ENCODE measurements around the gene HDAC9.

The HDAC9 gene

DNA sequence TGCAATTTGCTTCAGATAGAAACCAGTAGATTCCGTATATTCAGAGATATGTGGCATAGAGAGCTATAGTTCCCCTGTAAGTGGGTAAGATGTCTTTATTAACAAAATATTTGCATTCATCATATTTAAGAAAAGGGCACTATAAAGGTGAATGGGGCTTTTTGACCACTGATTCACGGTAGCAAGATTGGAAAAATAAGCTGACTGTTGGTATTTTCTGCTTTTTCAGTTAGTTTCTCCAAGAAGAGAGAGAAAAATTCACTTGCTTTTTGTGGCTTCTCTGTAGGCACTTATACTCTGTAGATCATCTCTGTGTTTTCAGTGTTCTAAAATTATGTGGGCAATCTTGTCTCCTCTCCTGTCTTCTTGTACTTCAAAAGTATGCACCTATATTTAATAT lies 376.8 kb downstream of the HDAC9 start:
- Histone ChIP-seq H3K27me3 (ENCODE audit: insufficient read depth, low read length, poor library complexity) (no peaks in the 10 kb centered on the region), H3K27ac (ENCODE audit: low read length) (no peak overlapping the region), H4K20me1 (ENCODE audit: insufficient read depth, low read length) (no peaks in the 10 kb centered on the region), H3K36me3 (ENCODE audit: insufficient read depth, low read length) (no peaks in the 10 kb centered on the region), H3K9me3 (ENCODE audit: insufficient read depth, low read length, severe bottlenecking) (no peaks in the 10 kb centered on the region), H3K4me1 (ENCODE audit: insufficient read depth, low read length) (no peaks in the 10 kb centered on the region), H2AFZ (ENCODE audit: low read depth, low read length) (no peak overlapping the region), H3K79me2 (ENCODE audit: insufficient read depth, low read length) (no peaks in the 10 kb centered on the region), H3K9ac (ENCODE audit: low read depth, low read length) (no peak overlapping the region), H3K4me3 (ENCODE audit: low read depth in 1 of 2, low read length in 2 of 2) (no peak overlapping the region), H3K4me2 (ENCODE audit: insufficient read depth, low read length) (no peak overlapping the region)
- TF ChIP-seq CTCF (IDR thresholded peaks at IDR 0.05; ENCODE audit: borderline replicate concordance, extremely low read depth, low read length, poor library complexity, severe bottlenecking) (no peak), EZH2 (IDR thresholded peaks at IDR 0.05; ENCODE audit: borderline replicate concordance, low read depth, low read length, severe bottlenecking) (no peak)
- DNase-seq (no peak), ATAC-seq (ENCODE audit: insufficient read depth, low read depth) (no peak)

GRCh38 chr7:18873734-18874336 lies 378.3 kb downstream of the HDAC9 start:
- Histone ChIP-seq H3K9ac (ENCODE audit: low read depth, low read length) (no peak overlapping the region), H3K4me3 (ENCODE audit: low read depth in 1 of 2, low read length in 2 of 2) (no peak overlapping the region), H3K79me2 (ENCODE audit: insufficient read depth, low read length) (no peaks in the 10 kb centered on the region), H3K27me3 (ENCODE audit: insufficient read depth, low read length, poor library complexity) (no peaks in the 10 kb centered on the region), H3K4me1 (ENCODE audit: insufficient read depth, low read length) (no peaks in the 10 kb centered on the region), H3K27ac (ENCODE audit: low read length) (no peak overlapping the region), H3K9me3 (ENCODE audit: insufficient read depth, low read length, severe bottlenecking) (no peaks in the 10 kb centered on the region), H3K4me2 (ENCODE audit: insufficient read depth, low read length) (no peak overlapping the region), H4K20me1 (ENCODE audit: insufficient read depth, low read length) (no peaks in the 10 kb centered on the region), H3K36me3 (ENCODE audit: insufficient read depth, low read length) (no peaks in the 10 kb centered on the region), H2AFZ (ENCODE audit: low read depth, low read length) (no peak overlapping the region)
- no peak for TF ChIP-seq EZH2 (IDR thresholded peaks at IDR 0.05; ENCODE audit: borderline replicate concordance, low read depth, low read length, severe bottlenecking)
- TF ChIP-seq CTCF (IDR thresholded peaks at IDR 0.05; ENCODE audit: borderline replicate concordance, extremely low read depth, low read length, poor library complexity, severe bottlenecking): no peak
- DNase-seq (no peak), ATAC-seq (ENCODE audit: insufficient read depth, low read depth) (no peak)

- Histone ChIP-seq H3K79me2 (ENCODE audit: insufficient read depth, low read length) (no peaks in the 10 kb centered on the region), H3K4me1 (ENCODE audit: insufficient read depth, low read length) (no peaks in the 10 kb centered on the region), H3K9ac (ENCODE audit: low read depth, low read length) (no peak overlapping the region), H3K4me2 (ENCODE audit: insufficient read depth, low read length) (no peak overlapping the region), H3K4me3 (ENCODE audit: low read depth in 1 of 2, low read length in 2 of 2) (no peak overlapping the region), H3K27me3 (ENCODE audit: insufficient read depth, low read length, poor library complexity) (no peaks in the 10 kb centered on the region), H3K27ac (ENCODE audit: low read length) (no peak overlapping the region), H3K9me3 (ENCODE audit: insufficient read depth, low read length, severe bottlenecking) (no peaks in the 10 kb centered on the region), H3K36me3 (ENCODE audit: insufficient read depth, low read length) (no peaks in the 10 kb centered on the region), H2AFZ (ENCODE audit: low read depth, low read length) (no peak overlapping the region), H4K20me1 (ENCODE audit: insufficient read depth, low read length) (no peaks in the 10 kb centered on the region)
- DNase-seq (no peak), ATAC-seq (ENCODE audit: insufficient read depth, low read depth) (no peak)
- TF ChIP-seq CTCF (IDR thresholded peaks at IDR 0.05; ENCODE audit: borderline replicate concordance, extremely low read depth, low read length, poor library complexity, severe bottlenecking) (no peak), EZH2 (IDR thresholded peaks at IDR 0.05; ENCODE audit: borderline replicate concordance, low read depth, low read length, severe bottlenecking) (no peak)
Measured at GRCh38 chr7:18874880-18875279, 379.3 kb downstream of the HDAC9 start.

DNA sequence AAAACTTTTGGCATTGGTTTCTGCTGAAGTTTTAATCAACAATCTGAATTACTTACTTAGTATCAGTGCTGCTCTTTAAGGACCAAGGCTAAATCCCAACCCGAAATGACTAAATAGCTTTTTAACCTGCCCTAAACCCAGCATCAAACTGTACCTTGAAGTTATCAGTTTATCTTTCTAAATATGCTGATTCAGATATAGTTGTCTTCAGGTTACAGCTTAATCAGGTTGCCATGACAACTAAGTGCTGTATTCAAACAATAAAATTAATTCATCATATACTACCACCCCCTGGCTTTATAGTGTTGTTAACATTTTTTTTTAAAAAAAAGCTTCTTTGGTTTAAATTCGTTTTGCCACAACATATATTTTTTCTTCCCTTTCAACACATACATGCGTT lies 382.3 kb downstream of the HDAC9 start:
- no peaks in the 10 kb centered on the region for H3K79me2 ChIP-seq (ENCODE audit: insufficient read depth, low read length)
- no peaks in the 10 kb centered on the region for H3K27me3 ChIP-seq (ENCODE audit: insufficient read depth, low read length, poor library complexity)
- no peaks in the 10 kb centered on the region for H3K36me3 ChIP-seq (ENCODE audit: insufficient read depth, low read length)
- ATAC-seq (ENCODE audit: insufficient read depth, low read depth) (no peak), DNase-seq (no peak)
- H3K4me2 ChIP-seq (ENCODE audit: insufficient read depth, low read length): no peak overlapping the region
- no peaks in the 10 kb centered on the region for H3K4me1 ChIP-seq (ENCODE audit: insufficient read depth, low read length)
- no peaks in the 10 kb centered on the region for H4K20me1 ChIP-seq (ENCODE audit: insufficient read depth, low read length)
- no peaks in the 10 kb centered on the region for H3K9me3 ChIP-seq (ENCODE audit: insufficient read depth, low read length, severe bottlenecking)
- no peak overlapping the region for H2AFZ ChIP-seq (ENCODE audit: low read depth, low read length)
- TF ChIP-seq EZH2 (IDR thresholded peaks at IDR 0.05; ENCODE audit: borderline replicate concordance, low read depth, low read length, severe bottlenecking) (no peak), CTCF (IDR thresholded peaks at IDR 0.05; ENCODE audit: borderline replicate concordance, extremely low read depth, low read length, poor library complexity, severe bottlenecking) (no peak)
- no peak overlapping the region for H3K4me3 ChIP-seq (ENCODE audit: low read depth in 1 of 2, low read length in 2 of 2)
- no peak overlapping the region for H3K9ac ChIP-seq (ENCODE audit: low read depth, low read length)
- no peak overlapping the region for H3K27ac ChIP-seq (ENCODE audit: low read length)

All from DND-41 (cell line).